PC-3 (cell line): ENCODE measurements around the gene DNAH7. TPM values are rescaled to one million over a fixed set of nuclear protein-coding genes. Genes with fewer than 3 reads are reported as not detected.
A peak's percentile ranks its signal among the peaks of the same experiment; 100 is the strongest.

Experiments used
- ATAC-seq: fragments of 200-7000 bp; cut with Tn5 transposase; 2 replicates; pipeline ENCODE4 v1.9.1; 2020; ENCODE audit warnings: mild to moderate bottlenecking, moderate library complexity
- BruUV-seq: library from RNA; stranded (reverse); fragments of 400-500 nt; replicated peaks from 2 replicates; lab custom pipeline; 2021; lab: Mats Ljungman, UMichigan
- CTCF ChIA-PET: fragments of 300-600 bp; sonication (Branson Sonifier 250); formaldehyde crosslinking; loops from one replicate; lab custom pipeline; 2022; ENCODE audit warnings: antibody characterized with exemption; lab: Charles Lee
- POLR2A ChIA-PET: fragments of 300-600 bp; sonication (Branson Sonifier 250); formaldehyde crosslinking; loops from one replicate; lab custom pipeline; 2022; ENCODE audit warnings: antibody characterized with exemption; ENCODE audit not compliant: unreplicated experiment; lab: Charles Lee
- DNase-seq: peaks from one replicate; pipeline ENCODE4 v3.0.0-alpha.2; 2015
- H2AFZ ChIP-seq: fragments of 300-600 bp; sonication (generic); 2 replicates; pipeline ENCODE4 v1.6.0; 2016; ENCODE audit warnings: antibody characterized with exemption, low read length
- H3F3A ChIP-seq: fragments of 300-600 bp; sonication (generic); one replicate; pipeline ENCODE4 v1.6.0; 2017; ENCODE audit warnings: antibody characterized with exemption, low read length, control low read depth, mild to moderate bottlenecking; ENCODE audit not compliant: unreplicated experiment
- H3K27ac ChIP-seq: fragments of 300-600 bp; sonication (generic); 2 replicates; pipeline ENCODE4 v1.5.1; 2016; ENCODE audit warnings: mild to moderate bottlenecking, low read length
- H3K27me3 ChIP-seq: fragments of 300-600 bp; sonication (generic); 2 replicates; pipeline ENCODE4 v1.6.1; 2016; ENCODE audit warnings: low read length, mixed read lengths
- H3K36me3 ChIP-seq: fragments of 300-600 bp; sonication (generic); 2 replicates; pipeline ENCODE4 v1.6.1; 2016; ENCODE audit warnings: low read depth, mixed run types, low read length, mixed read lengths
- H3K4me1 ChIP-seq: fragments of 300-600 bp; sonication (generic); 2 replicates; pipeline ENCODE4 v1.5.1; 2016; ENCODE audit warnings: low read length; ENCODE audit not compliant: insufficient read depth
- H3K4me2 ChIP-seq: fragments of 300-600 bp; sonication (generic); 2 replicates; pipeline ENCODE4 v1.6.0; 2016; ENCODE audit warnings: low read length
- H3K4me3 ChIP-seq: fragments of 300-600 bp; sonication (generic); 2 replicates; pipeline ENCODE4 v1.5.1; 2016; ENCODE audit warnings: mild to moderate bottlenecking, low read length, mixed read lengths
- H3K79me2 ChIP-seq: fragments of 300-600 bp; sonication (generic); 2 replicates; pipeline ENCODE4 v1.6.1; 2017; ENCODE audit warnings: low read length, mixed read lengths
- H3K9ac ChIP-seq: fragments of 300-600 bp; sonication (generic); 2 replicates; pipeline ENCODE4 v1.6.0; 2016; ENCODE audit warnings: mild to moderate bottlenecking, low read length
- H3K9me2 ChIP-seq: fragments of 300-600 bp; sonication (generic); replicated peaks from 2 replicates; pipeline ENCODE4 v1.6.1; 2016; ENCODE audit warnings: mixed run types, low read length, mixed read lengths
- H3K9me3 ChIP-seq: fragments of 300-600 bp; sonication (generic); 2 replicates; pipeline ENCODE4 v1.6.1; 2016; ENCODE audit warnings: low read length, mixed read lengths
- H4K20me1 ChIP-seq: fragments of 300-600 bp; sonication (generic); 2 replicates; pipeline ENCODE4 v1.6.1; 2016; ENCODE audit warnings: low read length, mixed read lengths
- EZH2 ChIP-seq: fragments of 300-600 bp; sonication (generic); IDR thresholded peaks from one replicate; pipeline ENCODE4 v1.6.1; 2017; ENCODE audit warnings: antibody characterized with exemption, mild to moderate bottlenecking, low read length; ENCODE audit not compliant: unreplicated experiment
- EZH2phosphoT487 ChIP-seq: fragments of 300-600 bp; sonication (generic); IDR thresholded peaks from 2 replicates; pipeline ENCODE4 v1.6.1; 2018; ENCODE audit warnings: mild to moderate bottlenecking, antibody characterized with exemption, low read length, borderline replicate concordance
- intact Hi-C: fragments of 100-400 bp; cut with micrococcal nuclease; formaldehyde crosslinking; loops from 2 replicates; pipeline ENCODE4 v1.9.0; 2023
- total RNA-seq: library from RNA; depleted of rRNA; stranded (reverse); fragments of >200 nt; gene quantifications from 2 replicates; pipeline ENCODE4 v1.2.3, GENCODE V29; 2014
- TF ChIP-seq, protein P1 (sequence below): fragments of 300-600 bp; sonication (generic); conservative IDR thresholded peaks from 2 replicates; pipeline ENCODE4 v1.5.1; 2017; ENCODE audit warnings: antibody characterized with exemption, low read depth, mild to moderate bottlenecking, low read length

Gene DNAH7
- total RNA-seq, 1 experiment from 2014 or later = 1.9 TPM

DNA sequence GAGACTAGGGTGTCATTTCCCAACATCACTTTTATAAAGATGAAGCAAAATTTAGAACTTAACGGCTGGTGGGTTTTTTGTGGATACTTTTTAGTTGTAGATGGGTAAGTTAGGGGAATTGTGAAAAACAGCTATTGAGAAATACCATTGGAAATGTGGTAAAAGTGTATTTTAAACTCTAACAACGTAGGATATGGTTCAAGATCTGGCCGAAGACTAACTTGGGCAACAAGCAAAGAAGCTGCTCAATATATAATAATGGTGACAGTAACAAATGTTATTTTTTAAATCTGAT is 1.6 kb downstream of the DNAH7 start:
- H3K27ac ChIP-seq = no peak overlapping the region
- no peak overlapping the region for H3K4me3 ChIP-seq
- no peak for ATAC-seq
- no peaks in the 10 kb centered on the region for H3F3A ChIP-seq
- ChIA-PET CTCF (interaction anchor here (0.5 kb wide), 1 partner anchor 90 kb away, joined by 3 read pairs; no protein-coding TSS in a partner anchor), POLR2A (interaction anchor here (0.6 kb wide), 1 partner anchor 100 kb away, joined by 4 read pairs; no protein-coding TSS in a partner anchor)
- no peaks in the 10 kb centered on the region for H4K20me1 ChIP-seq
- DNase-seq = no peak
- no peaks in the 10 kb centered on the region for H3K9me3 ChIP-seq
- no TSS peak for BruUV-seq
- no peaks in the 10 kb centered on the region for H3K79me2 ChIP-seq
- TF ChIP-seq EZH2phosphoT487 = no peak
- TF ChIP-seq, protein P1, sequence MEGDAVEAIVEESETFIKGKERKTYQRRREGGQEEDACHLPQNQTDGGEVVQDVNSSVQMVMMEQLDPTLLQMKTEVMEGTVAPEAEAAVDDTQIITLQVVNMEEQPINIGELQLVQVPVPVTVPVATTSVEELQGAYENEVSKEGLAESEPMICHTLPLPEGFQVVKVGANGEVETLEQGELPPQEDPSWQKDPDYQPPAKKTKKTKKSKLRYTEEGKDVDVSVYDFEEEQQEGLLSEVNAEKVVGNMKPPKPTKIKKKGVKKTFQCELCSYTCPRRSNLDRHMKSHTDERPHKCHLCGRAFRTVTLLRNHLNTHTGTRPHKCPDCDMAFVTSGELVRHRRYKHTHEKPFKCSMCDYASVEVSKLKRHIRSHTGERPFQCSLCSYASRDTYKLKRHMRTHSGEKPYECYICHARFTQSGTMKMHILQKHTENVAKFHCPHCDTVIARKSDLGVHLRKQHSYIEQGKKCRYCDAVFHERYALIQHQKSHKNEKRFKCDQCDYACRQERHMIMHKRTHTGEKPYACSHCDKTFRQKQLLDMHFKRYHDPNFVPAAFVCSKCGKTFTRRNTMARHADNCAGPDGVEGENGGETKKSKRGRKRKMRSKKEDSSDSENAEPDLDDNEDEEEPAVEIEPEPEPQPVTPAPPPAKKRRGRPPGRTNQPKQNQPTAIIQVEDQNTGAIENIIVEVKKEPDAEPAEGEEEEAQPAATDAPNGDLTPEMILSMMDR = peak; percentile 14; the same call in 1 of the 2 replicates
- no peak for TF ChIP-seq EZH2
- H3K9ac ChIP-seq = no peak overlapping the region
- H2AFZ ChIP-seq = peak overlapping the region; percentile 8; the same call in 1 of the 2 replicates
- intact Hi-C loops = loop anchor here (1.0 to 5.0 kb wide), 5 partner anchors 128 to 750 kb away; no protein-coding TSS in a partner anchor
- peaks cover 15% of the 10 kb centered on the region for H3K4me1 ChIP-seq
- H3K9me2 ChIP-seq = no peaks in the 10 kb centered on the region
- no peaks in the 10 kb centered on the region for H3K36me3 ChIP-seq
- H3K27me3 ChIP-seq = no peaks in the 10 kb centered on the region
- peak overlapping the region; percentile 49 for H3K4me2 ChIP-seq

DNA sequence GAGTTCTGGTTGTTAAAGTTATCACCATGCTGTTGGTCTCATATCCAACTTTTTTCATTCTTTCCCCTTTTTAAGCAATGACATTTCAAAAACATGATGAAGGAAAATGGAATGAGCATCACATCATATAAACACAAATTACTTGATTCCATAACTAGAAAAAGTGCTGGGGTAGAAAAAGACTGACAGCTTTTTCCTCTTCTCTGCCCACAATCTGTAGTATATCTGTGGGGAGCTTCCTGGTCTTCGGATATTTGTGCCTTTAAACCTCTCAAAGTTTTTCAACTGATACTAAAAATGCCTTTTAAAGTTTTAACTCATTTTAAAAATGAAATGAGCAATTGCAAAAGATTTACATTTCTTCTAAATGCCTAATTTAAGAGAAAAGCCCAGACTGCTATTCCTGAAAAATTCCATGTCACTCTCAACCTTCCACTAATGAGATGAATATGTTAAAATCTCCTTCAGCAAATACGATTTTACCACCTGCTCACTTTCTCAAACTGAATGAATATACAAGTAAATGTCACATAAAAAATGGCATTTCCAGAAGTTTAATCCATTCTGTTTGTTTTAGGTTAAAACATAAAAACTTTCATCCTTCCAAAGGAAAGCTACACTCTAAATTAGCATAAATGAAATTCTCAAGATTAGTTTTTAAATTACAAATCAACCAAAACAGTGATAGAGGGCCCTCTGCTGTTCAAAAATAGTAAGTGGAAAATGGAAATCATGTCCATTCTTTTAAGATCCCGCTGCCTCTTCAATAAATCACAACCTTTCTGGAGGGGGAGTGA is 2.1 kb downstream of the DNAH7 start:
- Histone ChIP-seq H3K4me2 (peak overlapping the region; percentile 49), H3K27ac (no peak overlapping the region), H3K4me3 (no peak overlapping the region), H2AFZ (peak overlapping the region; percentile 8; the same call in 1 of the 2 replicates), H3K9ac (no peak overlapping the region), H3K9me3 (no peaks in the 10 kb centered on the region), H3K4me1 (peaks cover 15% of the 10 kb centered on the region), H3K36me3 (no peaks in the 10 kb centered on the region), H4K20me1 (no peaks in the 10 kb centered on the region), H3K27me3 (no peaks in the 10 kb centered on the region), H3F3A (no peaks in the 10 kb centered on the region), H3K79me2 (no peaks in the 10 kb centered on the region), H3K9me2 (no peaks in the 10 kb centered on the region)
- ATAC-seq (no peak), DNase-seq (peak; percentile 65)
- POLR2A ChIA-PET = interaction anchor here (0.6 kb wide), 1 partner anchor 100 kb away, joined by 4 read pairs; no protein-coding TSS in a partner anchor
- BruUV-seq = no TSS peak
- CTCF ChIA-PET = no interaction called here
- intact Hi-C loops = loop anchor here (1.0 to 5.0 kb wide), 5 partner anchors 128 to 749 kb away; no protein-coding TSS in a partner anchor
- TF ChIP-seq, protein P1 = peak; percentile 78
- no peak for TF ChIP-seq EZH2phosphoT487

DNA sequence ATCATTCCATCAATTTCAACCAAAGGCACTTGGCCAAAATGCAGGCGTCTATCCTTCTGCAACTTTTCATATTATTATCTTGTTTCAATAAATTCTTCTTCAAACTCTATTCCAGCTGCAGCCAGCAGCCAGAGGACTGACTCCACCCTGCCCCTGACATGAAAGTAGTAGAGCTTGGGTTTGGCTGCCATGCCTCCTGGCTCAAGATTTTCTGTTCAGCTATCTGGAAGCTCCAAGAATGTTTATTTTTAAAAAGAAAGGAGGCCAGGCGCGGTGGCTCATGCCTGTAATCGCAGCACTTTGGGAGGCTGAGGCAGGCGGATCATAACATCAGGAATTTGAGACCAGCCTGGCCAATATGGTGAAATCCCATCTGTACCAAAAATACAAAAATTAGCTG is 4.9 kb downstream of the DNAH7 start:
- ChIA-PET POLR2A (no interaction called here), CTCF (no interaction called here)
- Histone ChIP-seq H4K20me1 (no peaks in the 10 kb centered on the region), H2AFZ (no peak overlapping the region), H3K4me1 (peaks cover 10% of the 10 kb centered on the region), H3K36me3 (no peaks in the 10 kb centered on the region), H3K27ac (no peak overlapping the region), H3K9ac (no peak overlapping the region), H3K9me3 (no peaks in the 10 kb centered on the region), H3K79me2 (no peaks in the 10 kb centered on the region), H3F3A (no peaks in the 10 kb centered on the region), H3K4me2 (no peak overlapping the region), H3K4me3 (no peak overlapping the region), H3K27me3 (no peaks in the 10 kb centered on the region), H3K9me2 (no peaks in the 10 kb centered on the region)
- TF ChIP-seq EZH2phosphoT487 (no peak), EZH2 (no peak)
- TF ChIP-seq, protein P1 = no peak
- DNase-seq (no peak), ATAC-seq (no peak)
- intact Hi-C loops = no loop called here
- BruUV-seq = no TSS peak
